ENCODE data around the gene TBC1D20.
"Not testable (repeated sequence)": the region's sequence is repeated elsewhere in the genome, so short reads cannot be mapped to it uniquely, and the experiment has no call there.

TBC1D20 gene

DNA sequence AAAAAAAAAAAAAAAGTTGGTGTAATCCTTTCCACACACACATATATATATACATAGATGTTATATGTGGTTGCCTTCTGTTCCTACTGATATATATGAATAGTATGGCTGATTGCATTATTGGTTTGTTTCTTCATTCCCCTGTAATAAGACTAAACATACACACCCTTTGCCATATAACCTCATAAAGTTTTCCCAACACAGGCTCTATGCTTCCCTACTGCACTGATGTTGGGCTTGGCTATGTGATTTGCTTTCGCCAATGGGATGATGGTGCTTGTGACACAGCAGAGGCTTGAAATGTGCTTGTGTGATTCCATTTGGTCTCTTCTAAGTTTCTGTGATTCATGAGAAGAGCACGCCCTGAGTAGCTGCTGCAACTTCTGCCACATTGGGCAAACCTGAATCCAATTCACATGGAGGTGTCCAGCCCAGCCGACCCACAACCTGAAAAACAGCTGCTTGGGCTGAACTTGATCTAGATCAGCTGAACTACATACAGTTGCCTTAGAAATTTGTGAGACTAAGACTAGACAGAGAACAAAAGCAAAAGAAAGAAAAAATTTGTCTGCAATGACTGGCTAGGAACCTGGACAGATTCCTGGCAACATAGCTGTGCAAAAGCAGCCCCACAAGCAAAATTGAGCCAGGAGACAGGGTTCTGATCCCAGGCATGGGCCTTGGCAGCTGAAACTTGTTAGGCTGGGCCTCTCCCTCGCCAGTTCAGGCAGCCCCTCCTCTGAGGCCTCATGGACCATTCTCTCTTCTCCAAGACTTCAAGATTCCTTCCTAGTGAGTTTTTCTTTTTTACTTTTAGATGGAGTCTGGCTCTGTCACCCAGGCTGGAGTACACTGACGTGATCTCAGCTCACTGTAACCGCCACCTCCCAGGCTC, 13.4 kb upstream of the TBC1D20 start:
- no peak for DNase-seq

DNA sequence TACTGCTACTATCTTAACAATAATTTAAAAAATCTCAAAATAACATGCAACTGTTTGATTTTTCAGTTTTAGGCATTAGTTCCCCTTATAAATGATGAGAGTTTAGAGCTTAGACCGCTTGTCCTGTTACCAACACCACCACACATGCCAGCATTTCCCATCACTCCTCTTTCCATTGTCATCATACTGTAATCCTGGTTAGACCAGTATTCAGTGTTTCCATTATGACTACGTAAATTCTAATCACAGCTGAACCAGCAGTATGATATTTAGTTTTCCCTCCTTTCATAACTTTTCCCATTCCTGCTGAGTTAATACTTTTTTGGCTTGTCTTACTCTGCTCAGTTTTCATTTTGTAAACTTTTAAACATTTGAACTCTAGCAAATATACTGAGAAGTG, 12.2 kb upstream of the TBC1D20 start:
- DNase-seq: no peak

DNA sequence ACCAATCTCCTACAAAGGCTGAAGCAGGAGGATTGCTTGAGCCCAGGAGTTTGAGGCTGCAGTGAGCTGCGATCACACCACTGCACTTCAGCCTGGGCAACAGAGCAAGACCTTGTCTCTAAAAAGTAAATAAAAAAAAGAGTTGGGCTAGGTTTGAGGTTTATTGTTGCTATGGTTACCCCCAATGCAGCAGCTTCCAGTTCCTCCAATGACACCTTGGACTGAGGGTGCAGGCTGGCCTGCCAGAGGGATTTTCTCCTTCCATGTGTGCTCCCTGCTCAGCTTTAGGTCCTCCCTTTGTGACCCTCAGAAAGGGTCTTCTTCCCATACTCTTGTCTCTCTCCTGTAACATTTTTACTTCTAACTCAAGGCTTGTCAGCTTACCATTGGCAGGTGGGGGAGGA, 10.6 kb upstream of the TBC1D20 start:
- DNase-seq: no peak

DNA sequence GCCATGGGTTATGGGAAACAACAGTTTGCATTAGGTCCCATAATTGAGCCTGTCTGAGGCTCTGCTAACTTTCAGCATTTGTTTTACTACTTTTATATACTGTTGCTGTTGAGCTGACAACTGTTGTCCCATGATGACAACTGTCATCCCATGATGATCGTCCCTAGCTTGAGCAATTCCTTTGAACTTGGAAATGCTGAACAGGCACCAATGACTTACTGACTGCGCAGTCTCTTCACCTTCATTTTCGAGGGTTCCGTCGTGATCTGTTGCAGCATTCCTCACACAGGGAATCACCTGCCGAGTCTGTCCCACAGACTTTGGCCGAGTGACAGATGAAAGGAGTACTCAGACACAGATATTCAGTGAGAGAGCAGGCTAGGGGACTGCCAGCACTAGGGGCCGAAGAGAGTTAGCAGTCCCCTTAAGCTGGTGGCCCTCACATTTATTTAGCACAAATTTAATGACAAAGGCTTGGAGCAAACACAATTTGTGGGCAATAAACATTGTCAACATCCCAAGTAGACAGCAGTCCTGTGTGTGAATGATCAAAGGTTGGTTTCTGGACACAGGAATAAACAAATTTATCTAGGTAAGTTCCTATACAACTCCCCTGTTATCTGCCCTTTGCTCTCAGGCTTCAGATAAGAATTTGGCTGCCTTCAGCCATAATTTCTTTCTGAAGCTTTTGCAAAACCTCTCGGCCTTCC, 10.0 kb upstream of the TBC1D20 start:
- DNase-seq: no peak

DNA sequence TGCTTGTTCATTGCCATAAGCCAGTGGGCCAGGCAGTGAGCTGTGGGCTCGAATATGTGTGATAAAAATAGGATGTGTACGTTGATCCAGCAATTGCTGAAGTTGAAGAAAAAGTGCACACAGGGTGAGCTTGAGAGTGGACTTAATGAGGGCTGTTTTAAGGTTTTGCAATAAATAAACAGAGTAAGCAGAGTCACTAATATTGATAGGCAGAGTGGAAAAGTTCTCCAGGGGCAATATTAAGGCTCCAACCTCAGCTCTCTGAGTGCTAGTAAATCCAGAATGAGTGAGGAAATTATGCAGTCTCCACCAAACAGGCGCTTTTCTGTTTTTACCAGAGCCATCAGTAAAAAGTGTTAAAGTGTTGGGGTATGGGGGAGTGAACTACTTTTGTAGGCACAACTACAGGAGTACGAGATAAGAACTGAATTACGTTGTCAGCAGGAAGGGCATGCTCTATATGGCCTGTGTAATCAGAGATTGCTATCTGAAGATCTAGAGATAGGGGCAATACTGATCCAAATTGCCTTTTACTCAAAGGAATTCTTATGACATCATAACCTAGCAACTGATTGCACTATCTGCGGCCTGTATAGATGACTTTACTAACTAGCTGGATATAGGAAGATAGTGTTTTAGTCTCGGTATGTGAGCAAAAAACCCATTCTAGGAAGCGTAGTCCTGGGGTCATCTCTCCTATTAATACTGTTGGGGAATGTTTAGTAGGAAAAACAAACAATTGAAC, 7.6 kb upstream of the TBC1D20 start:
- DNase-seq: no peak

DNA sequence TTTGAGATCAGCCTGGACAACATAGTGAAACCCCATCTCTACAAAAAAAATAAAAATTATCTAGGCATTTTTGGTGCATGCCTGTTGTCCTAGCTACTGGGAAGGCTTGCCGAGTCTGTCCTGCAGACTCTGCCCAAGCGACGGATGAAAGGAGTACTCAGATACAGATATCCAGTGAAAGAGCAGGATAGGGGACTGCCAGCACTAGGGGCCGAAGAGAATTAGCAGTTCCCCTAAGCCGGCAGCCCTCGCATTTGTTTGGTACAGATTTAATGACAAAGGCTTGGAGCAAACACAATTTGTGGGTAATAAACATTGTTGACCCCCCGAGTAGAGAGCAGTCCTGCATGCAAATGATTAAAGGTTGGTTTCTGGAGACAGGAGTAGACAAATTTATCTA, 5.4 kb upstream of the TBC1D20 start:
- no peak for DNase-seq

DNA sequence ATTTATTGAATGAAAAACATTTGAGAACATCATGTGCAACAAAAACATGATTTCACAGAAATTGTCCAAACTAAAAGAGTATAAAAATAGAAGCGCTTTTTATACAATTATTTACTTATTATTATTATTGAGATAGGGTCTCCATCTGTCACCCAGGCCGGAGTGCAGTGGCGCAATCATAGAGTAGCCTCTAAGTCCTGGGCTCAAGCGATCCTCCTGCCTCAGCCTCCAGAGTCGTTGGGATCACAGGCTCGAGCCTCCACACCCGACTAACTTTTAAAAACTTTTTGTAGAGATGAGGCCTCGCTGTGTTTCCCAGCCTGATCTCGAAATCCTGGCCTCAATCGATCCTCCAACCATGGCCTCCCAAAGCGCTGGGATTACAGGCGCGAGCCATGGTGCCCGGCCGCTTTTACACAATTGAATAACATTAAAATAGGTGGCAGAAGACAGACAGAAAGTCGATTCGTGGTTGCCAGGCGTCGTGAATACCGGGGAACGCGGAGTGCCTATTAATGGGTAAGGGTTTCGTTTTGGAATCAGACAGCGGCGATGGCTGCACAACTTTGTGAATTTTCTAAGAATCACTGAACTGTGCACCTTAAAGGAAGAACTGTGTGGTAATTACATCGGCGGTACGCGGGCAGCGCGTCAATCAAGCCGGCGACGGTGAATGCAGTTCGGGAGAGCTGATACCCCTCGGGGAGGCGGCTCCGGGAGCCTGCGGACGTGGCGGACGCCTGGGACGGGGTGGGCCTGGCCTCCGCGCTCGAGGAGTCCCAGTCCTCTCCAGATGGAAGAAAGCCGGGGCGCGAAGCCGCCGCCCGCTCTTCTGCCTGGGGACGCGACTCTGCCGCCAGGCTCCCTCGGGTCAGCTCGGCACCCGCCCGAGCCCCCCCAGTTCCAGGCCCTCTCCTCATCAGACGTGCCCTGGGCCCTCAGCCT, 807 bp downstream of the TBC1D20 start:
- DNase-seq: peak; percentile 49

DNA sequence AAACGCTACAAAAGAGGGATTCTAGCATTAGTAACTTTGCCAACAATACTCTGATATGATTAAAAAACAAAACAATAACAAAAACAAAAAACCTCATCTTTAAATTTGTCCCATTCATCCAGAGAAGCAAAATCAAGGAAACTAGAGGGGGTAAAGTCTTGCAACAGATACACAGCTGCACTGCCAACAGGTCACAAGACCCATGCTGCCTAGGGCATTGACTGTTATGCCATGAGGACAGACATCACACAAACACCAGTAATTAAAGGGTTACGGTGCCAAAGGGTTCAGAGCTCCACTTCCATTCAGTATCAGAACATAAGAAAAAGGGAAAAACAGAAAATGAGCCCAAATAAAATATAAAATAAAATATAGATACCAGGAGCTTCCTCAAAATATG, 1.6 kb downstream of the TBC1D20 start:
- DNase-seq: peak; percentile 22

DNA sequence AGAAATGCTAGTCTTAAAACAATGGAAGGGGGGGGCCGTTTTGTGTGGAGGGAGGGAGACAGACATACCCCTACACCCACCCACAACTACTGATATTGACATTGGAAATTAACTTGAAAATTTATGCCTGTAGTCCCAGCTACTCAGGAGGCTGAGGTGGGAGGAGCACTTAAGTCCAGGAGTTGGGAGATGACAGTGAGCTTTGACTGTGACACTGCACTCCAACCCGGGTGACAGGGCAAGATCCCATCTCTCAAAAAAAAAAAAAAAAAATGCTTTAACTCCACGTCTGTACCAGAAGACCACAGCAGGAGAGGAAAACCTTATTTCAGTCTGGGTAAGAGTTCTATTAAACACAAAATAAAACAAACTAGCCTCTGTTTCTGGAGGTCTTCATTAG, 2.2 kb downstream of the TBC1D20 start:
- DNase-seq: no peak

DNA sequence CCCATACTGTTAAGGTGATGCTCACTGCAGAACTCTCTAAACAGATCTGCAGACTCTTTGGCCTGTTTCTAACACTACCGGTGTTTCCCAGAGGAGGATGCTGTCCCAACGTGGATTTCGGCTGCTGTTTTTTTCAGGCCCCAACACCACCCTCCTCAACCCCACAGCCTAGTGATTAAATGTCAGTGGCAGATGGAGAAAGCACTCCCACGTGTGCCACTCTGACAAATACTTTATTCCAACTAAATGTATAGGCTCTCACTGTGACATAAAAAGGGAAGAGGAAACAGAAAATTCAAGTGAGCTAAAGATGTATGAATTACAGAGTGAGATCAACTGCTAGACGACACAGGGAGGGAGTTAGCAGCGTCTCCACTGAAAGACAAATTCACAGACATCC, 3.6 kb downstream of the TBC1D20 start:
- DNase-seq: no peak

DNA sequence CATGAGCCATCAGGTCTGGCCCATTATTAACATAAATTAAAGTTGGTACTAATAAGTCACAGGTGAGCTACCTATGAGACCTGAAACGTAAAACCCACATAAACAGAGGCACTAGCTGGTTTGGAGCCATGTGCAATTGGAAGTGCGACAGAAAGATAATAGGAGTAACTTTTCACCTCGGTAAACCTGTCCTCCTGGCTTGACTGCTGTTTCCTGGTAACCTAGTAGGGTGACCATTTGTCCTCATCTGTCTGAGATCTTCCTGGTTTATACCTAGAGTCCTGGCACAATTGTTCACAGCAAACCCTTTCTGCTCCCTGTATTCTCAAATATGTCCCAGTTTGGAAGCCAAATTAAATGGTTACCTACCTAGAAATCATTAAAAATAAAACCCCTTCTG, 7.4 kb downstream of the TBC1D20 start:
- no peak for DNase-seq

DNA sequence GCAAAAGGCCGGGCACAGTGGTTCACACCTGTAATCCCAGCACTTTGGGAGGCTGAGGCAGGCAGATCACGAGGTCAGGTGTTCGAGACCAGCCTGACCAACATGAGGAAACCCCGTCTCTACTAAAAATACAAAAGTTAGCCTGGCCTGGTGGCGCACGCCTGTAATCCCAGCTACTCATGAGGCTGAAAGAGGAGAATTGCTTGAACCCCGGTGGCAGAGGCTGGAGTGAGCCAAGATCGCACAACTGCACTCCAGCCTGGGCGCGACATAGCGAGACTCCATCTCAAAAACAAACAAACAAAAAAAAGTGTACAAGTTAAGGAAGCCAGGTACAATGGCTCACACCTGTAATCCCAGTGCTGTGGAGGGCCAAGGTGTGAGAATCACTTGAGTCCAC, 10.3 kb downstream of the TBC1D20 start:
- not testable (repeated sequence) for DNase-seq

DNA sequence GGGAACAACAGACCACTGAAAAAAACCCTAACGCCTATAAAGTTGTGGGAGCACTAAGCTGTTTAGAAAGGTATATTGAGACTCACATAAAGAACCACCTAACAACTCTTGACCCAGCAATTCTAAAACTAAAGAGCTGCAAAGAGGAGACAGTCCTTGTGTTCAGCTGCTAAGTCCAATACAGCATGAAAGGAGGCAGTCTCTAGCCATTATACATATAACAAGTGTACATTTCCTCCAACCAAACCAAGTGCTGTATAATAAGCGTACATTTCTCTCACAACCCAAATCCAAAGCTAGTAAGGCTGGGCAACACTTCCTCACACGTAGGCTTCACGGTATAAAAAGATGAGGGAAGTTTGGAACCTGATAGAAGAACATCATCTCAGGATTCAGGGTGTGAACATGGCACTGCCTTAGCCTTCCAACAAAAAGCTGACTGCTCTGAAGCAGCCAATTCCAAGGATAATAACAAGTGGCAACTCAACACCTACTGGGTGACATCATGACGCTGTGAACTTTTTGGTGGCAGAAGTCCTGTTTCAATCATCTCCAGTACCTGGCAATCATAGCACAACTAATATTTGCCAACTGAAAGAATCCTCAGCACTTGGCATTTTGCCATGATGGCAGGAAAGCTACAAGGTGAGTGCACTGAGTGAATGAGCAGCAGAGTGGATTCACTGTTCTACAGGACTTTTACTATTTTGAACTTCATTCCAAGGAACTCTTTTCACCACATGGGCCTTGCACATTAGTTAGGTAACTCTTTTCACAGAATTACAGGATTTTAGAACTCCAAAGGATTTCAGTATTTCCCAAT, 16.6 kb downstream of the TBC1D20 start:
- DNase-seq: no peak

DNA sequence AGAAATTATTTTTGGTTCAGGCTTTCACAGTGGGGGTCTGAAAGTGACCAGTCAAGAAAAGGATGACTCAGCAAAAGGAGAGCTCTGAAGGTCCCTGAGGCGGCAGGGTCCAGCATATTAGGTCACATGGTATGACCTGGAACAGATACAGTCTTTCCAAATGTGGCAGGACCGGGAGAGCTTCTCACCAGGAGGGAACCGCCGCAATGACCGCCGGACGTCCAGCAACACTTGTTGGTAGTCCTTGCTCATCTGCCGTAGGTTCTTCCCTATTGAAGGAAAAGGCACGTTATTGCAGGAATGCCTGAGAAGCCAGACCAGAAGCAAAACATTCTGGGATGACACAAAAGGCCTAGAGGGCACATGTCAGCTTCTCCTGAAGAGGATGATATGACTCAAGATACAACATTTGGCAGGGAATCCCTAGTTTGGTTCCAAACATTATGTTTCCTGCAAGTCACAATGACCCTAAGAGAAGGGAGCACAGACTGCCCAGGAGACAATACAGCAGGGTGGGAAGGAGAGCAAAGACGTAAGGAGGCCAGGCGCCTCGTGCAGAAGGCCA, 17.4 kb downstream of the TBC1D20 start:
- no peak for DNase-seq

DNA sequence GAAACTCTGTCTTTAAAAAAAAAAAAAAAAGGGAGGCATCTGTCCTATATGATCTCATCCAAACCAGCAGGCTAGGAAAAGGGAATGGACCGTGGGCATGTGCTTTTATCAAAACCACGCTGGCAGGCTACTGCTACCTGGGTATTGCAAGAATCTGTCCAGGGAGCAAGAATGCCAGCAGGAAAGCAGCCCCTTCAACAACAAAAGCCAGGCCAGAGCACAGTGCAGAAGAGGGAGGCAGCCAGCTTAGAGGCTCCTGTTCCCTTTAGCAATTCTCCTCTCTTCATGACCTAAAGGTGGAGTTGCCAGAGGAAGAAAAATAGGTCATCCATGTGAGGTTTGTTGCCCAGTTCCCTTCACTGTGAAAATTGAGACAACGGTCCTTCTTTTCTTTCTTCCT, 18.2 kb downstream of the TBC1D20 start:
- no peak for DNase-seq

DNA sequence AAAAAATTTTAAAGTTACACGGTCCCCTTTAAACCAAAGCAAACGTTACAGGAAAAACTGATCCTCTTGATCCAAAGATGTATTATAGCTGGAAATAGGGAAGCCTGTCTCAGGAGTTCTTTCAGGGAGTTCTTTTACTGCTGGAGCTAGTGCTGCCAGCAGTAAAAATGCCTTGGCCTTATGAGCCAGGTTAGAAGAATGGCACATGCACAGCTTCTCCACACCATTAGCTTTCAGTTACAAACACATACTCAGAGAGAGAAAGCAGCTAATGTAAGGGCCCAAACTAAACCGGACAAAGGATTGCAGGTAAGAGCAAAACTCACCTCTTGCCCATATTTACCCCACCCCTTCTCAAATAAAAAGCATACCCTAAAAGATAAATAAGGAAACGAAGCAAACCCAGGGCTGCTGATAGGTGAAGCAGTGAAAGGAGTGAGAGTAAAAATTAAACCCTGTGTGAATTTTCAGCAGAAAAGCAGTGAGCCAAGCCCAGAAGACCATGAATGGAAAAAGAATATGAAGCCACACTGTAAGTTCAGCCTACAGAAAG, 19.0 kb downstream of the TBC1D20 start:
- no peak for DNase-seq

DNA sequence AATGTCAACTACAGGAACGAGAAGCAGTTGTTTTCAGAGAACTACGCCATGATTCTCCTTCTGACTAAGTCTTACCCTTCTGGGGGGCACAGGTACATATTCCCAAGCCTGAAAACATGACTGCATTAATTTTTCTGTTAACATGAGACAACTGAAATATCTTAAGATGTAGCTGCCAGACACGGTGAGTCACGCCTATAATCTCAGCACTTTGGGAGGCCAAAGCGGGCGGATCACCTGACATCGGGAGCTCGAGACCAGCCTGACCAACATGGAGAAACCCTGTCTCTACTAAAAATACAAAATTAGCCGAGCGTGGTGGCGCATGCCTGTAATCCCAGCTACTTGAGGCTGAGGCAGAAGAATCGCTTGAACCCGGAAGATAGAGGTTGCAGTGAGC, 21.7 kb downstream of the TBC1D20 start:
- DNase-seq: no peak

DNA sequence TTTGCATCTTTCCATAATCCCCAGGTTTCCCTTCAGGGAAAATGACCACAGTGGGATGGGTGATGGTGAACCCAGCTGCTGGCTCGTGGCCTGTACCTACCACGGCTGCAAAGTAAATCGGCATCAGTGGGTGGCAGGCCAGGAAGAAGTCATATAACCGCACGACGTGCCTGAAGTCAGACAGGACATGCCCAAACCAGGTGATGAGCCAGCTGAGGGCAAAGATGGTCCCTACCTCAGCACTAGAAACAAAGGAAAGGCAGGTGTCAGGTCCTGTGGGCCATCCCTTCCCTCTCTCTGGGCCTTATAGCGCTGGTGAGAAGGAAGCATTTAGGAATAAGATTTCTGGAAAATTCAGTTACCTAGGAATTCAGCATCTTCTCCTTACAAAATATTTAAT, 22.2 kb downstream of the TBC1D20 start:
- DNase-seq: no peak

DNA sequence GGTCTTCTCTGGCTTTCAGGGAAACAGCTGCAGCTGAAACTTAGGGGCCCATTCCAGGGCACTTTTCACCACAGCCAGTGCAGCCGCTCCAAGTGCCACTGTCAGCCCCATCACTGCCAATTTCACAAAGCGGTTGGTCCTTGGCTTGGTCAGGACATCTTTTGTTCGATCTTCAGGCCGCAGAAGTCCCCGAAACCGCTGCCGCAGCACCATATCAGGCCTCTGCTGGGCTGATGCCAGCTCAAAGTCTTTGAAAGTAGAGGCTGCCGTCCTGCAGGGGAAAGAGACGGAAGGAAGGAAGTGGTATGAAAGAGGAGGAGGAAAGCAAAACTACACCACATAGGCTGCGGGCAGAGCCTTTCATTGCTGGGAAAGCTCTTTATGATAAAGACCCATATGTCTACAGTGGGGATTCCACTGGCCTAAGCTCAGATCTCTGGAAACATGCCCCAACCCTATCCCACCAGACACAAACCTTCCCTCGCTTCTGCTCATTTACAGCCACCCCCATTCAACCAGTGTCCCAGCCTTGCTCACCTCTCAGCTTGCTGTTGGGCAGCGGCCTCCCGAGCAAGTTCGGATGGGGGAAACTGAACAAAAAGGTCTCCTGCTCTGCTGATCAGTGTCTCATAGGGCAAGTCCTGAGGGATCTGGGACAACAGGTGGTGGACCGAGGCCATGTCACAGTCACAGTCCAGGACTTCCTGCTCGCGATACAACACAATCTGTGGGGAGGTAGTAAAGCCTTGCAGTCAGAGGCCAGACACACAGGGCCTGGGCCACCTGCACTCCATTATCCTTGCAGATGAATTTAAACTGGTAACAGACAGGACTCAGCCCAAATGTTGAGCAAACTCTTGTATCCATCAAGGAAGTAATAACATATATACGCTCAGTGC, 23.5 kb downstream of the TBC1D20 start:
- no peak for DNase-seq
